Skeletal muscle cell (primary cell): ENCODE measurements around the gene SMPD1.

ENCODE experiments used
- DNase-seq: peaks from one replicate; pipeline ENCODE4 v3.0.0-alpha.2; 2010; ENCODE audit warnings: low read depth
- H3K4me3 ChIP-seq: 2 replicates; pipeline ENCODE4 v1.5.1; 2011; ENCODE audit warnings: low read depth, mild to moderate bottlenecking, control low read depth, low read length, moderate library complexity

SMPD1 gene

GRCh38 chr11:6410695-6411430 is 20.6 kb downstream of the SMPD1 start:
- DNase-seq, result no peak
- no peak overlapping the region for H3K4me3 ChIP-seq

- no peak for DNase-seq
- no peak overlapping the region for H3K4me3 ChIP-seq
Measured at GRCh38 chr11:6411594-6412031, 21.3 kb downstream of the SMPD1 start.

DNA sequence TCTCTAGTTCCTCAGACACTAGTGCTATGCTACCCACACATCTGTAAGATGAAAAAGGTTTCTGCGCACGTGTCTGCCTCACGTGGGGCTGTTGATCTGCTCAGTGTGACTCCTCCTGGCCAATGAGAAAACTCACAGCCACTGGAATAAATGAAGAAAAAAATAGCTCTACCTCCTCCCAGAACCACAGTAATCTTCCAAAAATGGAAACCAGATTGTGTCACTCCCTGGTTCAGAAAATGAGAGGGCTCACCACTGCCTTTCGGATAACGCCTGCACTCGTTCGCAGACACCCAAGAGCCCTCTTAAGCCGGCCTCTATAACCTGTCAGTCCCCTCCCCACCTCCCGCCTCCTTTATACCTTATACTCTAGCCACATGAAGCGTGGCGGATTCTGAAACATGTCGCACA is 23.5 kb downstream of the SMPD1 start:
- no peak for DNase-seq
- no peak overlapping the region for H3K4me3 ChIP-seq

- no peak for DNase-seq
Measured at GRCh38 chr11:6414874-6415328, 24.6 kb downstream of the SMPD1 start.

GRCh38 chr11:6415797-6416196 is 25.5 kb downstream of the SMPD1 start:
- no peak for DNase-seq
- no peak overlapping the region for H3K4me3 ChIP-seq

More at GRCh38 chr11:6414874-6415328, 24.6 kb downstream of the SMPD1 start:
- no peak overlapping the region for H3K4me3 ChIP-seq

- H3K4me3 ChIP-seq, result peak overlapping the region; percentile 79
Measured at GRCh38 chr11:6417907-6418556, 27.8 kb downstream of the SMPD1 start.

DNA sequence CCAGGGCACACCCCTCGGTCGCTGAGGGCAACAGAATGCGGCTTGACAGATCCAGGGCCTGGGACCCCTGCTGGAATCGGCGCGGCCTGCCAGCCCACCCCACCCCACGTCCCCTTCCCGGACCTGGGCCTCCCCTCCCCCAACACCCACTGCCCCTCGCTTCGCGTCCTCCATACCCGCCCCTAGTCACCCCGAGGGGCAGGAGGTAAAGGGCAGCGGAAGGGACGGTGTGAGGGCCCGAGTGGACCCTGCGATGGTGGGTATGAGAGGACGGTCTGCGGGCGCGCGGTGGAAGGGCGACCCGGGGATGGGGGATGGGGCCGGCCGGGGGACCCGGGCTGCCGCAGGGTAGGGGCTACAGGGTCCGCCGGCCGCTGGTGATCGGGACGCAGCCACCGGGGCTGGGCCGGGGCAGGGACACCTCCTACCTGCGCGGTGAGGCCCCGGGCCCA is 28.3 kb downstream of the SMPD1 start:
- peak overlapping the region; percentile 79 for H3K4me3 ChIP-seq
- DNase-seq, result no peak

More at GRCh38 chr11:6417907-6418556, 27.8 kb downstream of the SMPD1 start:
- no peak for DNase-seq

DNA sequence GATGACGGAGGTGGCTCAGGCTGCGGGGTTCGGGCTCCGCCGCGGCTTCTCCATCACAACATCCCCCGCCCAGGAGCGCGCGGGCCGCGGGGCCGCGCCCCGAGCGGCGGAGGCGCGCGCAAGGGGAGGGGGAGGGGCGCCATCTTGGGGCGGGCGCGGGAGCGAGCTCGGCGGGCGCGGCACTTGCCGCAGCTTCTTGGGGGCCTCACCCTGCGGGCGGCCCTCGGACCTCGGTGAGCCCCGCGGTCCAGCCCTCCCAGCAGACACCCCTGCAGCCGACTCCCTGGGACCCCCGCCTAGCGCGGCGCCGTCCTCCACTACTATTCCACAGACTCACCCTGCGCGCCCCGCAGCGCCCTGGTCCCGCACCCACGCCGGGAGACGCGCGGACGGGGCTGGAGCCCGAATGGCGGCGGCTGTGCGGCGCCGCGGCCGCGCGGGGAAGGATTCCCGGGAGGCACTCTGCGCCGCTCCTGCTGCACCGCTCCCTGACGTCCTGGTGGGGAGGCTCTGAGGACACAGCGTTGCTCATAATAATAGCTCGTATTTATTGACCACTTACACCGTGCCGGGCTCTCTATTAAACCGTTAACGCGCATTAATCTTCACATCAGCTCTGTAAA is 28.8 kb downstream of the SMPD1 start, which contains the start of gene APBB1:
Gene APBB1 (minus strand): TSS at position 86 of the 623 bp plus-strand sequence. CDS start 7,747 bp downstream, outside the sequence.
- H3K4me3 ChIP-seq, result peak within 1 kb of the TSS; percentile 79
- no peak for DNase-seq

DNA sequence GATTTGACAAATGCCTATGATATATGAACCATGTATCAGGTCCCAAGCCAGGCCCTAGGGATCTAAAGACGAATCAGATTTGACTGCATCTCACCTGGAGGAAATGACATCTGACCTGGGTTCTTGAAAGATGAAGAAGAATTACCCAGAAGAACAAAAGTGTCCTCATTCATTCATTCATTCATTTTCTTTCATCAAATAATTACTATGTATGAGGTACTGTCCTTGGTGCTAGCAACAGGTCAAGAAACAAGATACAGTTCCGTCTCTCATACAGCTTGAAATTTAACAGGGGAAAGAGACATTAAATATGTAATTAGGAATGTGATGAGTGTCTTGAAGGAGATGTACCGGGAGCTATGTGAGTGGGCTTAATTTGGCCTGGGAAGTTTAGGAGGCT is 30.4 kb downstream of the SMPD1 start:
- no peak for DNase-seq
- no peak overlapping the region for H3K4me3 ChIP-seq

- no peak for DNase-seq
- H3K4me3 ChIP-seq, result no peak overlapping the region
Measured at GRCh38 chr11:6427516-6427915, 37.2 kb downstream of the SMPD1 start.

DNA sequence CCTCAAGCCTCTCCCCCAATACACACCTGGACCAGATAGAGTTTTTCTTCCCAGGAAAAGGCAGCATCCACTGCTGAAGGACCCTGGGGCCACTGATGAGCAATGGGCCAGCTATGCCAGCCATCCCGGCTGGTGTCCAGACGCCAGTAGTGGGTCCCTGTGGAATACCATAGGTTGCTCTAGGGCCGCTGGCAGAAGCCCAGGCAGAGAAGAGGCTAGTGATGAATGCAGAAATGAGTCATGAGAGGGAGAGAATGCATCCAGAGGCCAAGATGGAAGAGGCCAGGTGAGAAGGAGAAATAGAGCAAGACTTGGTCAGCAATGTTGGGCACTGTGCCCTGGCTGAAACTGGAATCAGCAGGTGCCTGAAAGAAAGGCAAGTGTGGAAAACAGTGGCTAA is 41.6 kb downstream of the SMPD1 start:
- peak; percentile 66 for DNase-seq
- no peak overlapping the region for H3K4me3 ChIP-seq

DNA sequence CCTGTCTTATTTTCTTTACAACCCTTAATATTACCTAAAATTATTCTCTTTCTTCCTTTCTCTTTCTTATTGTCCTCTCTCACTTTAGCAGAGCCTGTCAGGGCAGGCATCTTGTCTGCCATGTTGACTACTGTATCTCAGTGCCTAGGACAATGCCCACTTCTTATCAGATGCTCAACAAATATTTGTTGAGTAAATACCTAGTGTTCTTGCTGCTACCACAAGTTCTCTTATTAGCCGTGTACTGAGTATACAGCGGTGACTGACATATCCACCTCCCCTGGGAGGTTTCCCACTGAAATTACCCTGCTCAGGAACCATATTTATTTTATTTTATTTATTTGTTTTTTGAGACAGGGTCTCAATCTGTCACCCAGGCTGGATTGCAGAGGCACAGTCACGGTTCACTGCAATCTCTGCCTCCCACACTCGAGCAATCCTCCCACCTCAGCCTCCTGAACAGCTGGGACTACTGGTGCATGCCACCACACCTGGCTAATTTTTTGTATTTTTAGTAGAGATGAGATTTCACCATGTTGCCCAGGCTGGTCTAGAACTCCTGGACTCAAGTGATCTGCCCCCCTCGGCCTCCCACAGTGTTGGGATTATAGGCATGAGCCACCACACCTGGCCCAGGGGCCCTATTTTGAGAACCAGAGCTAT is 43.9 kb downstream of the SMPD1 start:
- H3K4me3 ChIP-seq, result no peak overlapping the region

DNA sequence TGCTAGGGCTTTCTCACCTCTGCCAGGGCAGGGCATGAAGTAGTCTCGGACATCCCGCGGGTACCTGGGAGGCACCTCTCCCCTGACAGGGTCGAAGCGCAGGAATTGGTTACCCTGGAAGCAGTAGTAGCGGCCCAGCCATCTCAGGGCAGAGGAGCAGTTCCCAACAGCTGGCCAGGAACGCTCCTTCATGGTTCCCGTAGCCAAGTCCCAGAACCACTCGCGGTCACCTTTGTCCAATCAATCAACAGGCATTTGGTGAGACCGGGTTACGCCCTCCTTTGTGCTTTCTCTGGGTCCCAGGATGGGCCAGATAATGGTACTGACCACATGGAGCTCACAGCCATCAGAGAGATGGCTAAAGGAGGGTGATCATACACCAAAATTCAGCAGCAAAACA is 47.1 kb downstream of the SMPD1 start:
- DNase-seq, result no peak
- no peak overlapping the region for H3K4me3 ChIP-seq

More for the DNA sequence above, 43.9 kb downstream of the SMPD1 start:
- no peak for DNase-seq

- no peak overlapping the region for H3K4me3 ChIP-seq
- DNase-seq, result no peak
Measured at GRCh38 chr11:6437993-6438392, 47.7 kb downstream of the SMPD1 start.

GRCh38 chr11:6438979-6439571 is 48.8 kb downstream of the SMPD1 start:
- peak; percentile 9 for DNase-seq
- no peak overlapping the region for H3K4me3 ChIP-seq

DNA sequence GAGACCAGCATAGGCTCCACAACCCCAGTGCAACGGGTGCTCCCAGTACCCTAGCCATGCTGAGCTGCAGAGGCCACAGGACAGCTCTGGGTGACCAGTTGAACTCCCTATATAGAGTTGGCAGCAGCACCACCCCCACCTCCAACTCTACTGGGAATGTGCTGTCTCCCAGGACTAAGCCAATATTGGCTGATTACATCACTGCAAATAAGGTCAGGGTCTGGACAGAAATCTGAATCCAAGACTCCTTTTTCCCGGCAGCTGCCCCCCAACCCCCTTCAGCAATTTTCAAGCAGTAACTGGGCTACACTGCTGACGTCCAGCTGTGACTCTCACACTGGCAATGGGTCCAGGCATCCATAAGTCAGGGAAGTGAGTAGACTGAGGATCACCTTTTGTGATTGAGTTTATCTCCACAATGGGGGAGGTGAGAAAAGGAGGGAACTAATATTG is 50.7 kb downstream of the SMPD1 start, which contains the start of gene HPX:
Gene HPX (minus strand): TSS at position 82 of the 453 bp plus-strand sequence. CDS start 24 bp downstream, at position 58.
- no peak for DNase-seq
- no peak within 1 kb of the TSS for H3K4me3 ChIP-seq

DNA sequence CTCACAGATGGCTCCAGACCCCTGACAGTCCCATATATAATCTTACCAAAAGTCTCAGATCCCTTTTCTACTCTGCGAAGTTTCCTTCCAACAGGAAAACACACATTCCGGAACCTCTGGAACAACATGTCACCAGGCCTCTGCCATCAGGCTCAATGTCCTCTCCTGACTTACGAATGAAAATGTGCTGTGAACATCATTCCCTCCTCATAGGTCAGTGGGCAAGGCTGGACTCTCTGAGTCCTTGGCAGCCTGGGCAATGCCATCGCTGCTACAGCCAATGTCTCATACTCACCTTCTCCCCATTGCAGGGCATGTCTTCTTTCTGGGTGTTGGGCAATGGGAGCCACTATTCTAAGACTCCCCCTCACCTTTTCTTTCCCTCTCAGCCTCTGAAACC is 52.2 kb downstream of the SMPD1 start:
- DNase-seq, result no peak
- no peak overlapping the region for H3K4me3 ChIP-seq

GRCh38 chr11:6443269-6444003 is 53.2 kb downstream of the SMPD1 start:
- H3K4me3 ChIP-seq, result no peak overlapping the region
- peak; percentile 12 for DNase-seq
